Right lobe of liver (tissue), 6 donors: ENCODE data around the gene NTF4. TPM values are rescaled to one million over a fixed set of nuclear protein-coding genes. Genes with fewer than 3 reads are reported as not detected.

Experiments
- ATAC-seq, 4 donors: fragments of 200-7000 bp; cut with Tn5 transposase; one replicate each; pipeline ENCODE4 v1.9.1; 2020; ENCODE audit warnings: mild to moderate bottlenecking in 4 of 4, moderate library complexity in 4 of 4
- DNase-seq, 3 donors: peaks; one replicate each; pipeline ENCODE4 v3.0.0-alpha.2; 2020
- H3K27ac ChIP-seq, 3 donors: fragments of 200-600 bp; one replicate each; pipeline ENCODE4 v1.8.0; 2022
- H3K27me3 ChIP-seq, 2 donors: fragments of 200-600 bp; one replicate each; pipeline ENCODE4 v1.8.0; 2022
- H3K36me3 ChIP-seq, 4 donors: fragments of 200-600 bp; sonication (generic) in 1 of 4; one replicate each; pipeline versions ENCODE4 v1.5.1 to v1.8.0; 2017 to 2022; ENCODE audit warnings: control low read depth in 1 of 4
- H3K4me1 ChIP-seq, 4 donors: fragments of 200-600 bp; sonication (generic) in 1 of 4; one replicate each; pipeline versions ENCODE4 v1.5.1 to v1.8.0; 2017 to 2022; ENCODE audit warnings: control low read depth in 1 of 4
- H3K4me3 ChIP-seq, 3 donors: fragments of 200-600 bp; one replicate each; pipeline ENCODE4 v1.8.0; 2022
- H3K9me3 ChIP-seq, 4 donors: fragments of 200-600 bp; sonication (generic) in 1 of 4; one replicate each; pipeline versions ENCODE4 v1.5.1 to v1.8.0; 2017 to 2022; ENCODE audit warnings: control low read depth in 1 of 4
- POLR2A ChIP-seq: fragments of 450-650 bp; IDR thresholded peaks from one replicate; pipeline ENCODE4 v1.6.1; 2017; ENCODE audit warnings: antibody characterized with exemption, mild to moderate bottlenecking
- WGBS: methylation state at CpG from one replicate; pipeline ENCODE4 v1.1.6; 2018; ENCODE audit warnings: low coverage, low lambda C conversion rate; ENCODE audit not compliant: insufficient coverage; ENCODE audit errors: missing lambda C conversion rate; 5-methylcytosine and 5-hydroxymethylcytosine counted together
- intact Hi-C, 2 donors: fragments of 100-400 bp; cut with DNase I; formaldehyde crosslinking; loops; one replicate each; pipeline versions ENCODE4 v1.11.2 to v1.14.1; 2022
- total RNA-seq, 6 experiments: library from RNA; depleted of rRNA in 2 of 6; stranded (reverse); fragments of >200 nt in 2 of 6; fragmentation: NEBNext Ultra II Directional in 3 of 6; extraction: Animal tissue kit (Norgen Biotek cat#: 25700) in 3 of 6; gene quantifications; one replicate each; pipeline versions ENCODE4 v1.1.0 to v1.2.4, GENCODE V29; 2016 to 2023
- TF ChIP-seq, protein P1 (sequence below), 4 donors: fragments of 200-600 bp in 3 of 4; fragments of 450-650 bp in 1 of 4; IDR thresholded peaks; one replicate each; pipeline versions ENCODE4 v1.5.1 to v1.8.0; 2016 to 2022; ENCODE audit warnings: antibody characterized with exemption in 4 of 4, mild to moderate bottlenecking in 2 of 4
- donor health status: DM: no; HTN: yes; CAD: no.
- donor health status: DM: no; HTN: no; CAD: no.
- donor health status: DM: no; HTN: no; CAD: no.
- donor health status: DM: no; HTN: yes; CAD: no.
- donor health status: DM: no; HTN: yes; CAD: no.

The NTF4 gene
- total RNA-seq, 6 experiments from 2014 or later = not detected

- H3K4me3 ChIP-seq = no peak overlapping the region
- DNase-seq (no peak), ATAC-seq (no peak)
- peaks cover 0 to 9% of the 10 kb centered on the region in 2 donors for H3K27me3 ChIP-seq
- 40% methylated on average over 1 of the region's 3 CpGs for WGBS
- no peak overlapping the region for H3K27ac ChIP-seq
- H3K36me3 ChIP-seq = no peaks in the 10 kb centered on the region
- TF ChIP-seq, protein P1, sequence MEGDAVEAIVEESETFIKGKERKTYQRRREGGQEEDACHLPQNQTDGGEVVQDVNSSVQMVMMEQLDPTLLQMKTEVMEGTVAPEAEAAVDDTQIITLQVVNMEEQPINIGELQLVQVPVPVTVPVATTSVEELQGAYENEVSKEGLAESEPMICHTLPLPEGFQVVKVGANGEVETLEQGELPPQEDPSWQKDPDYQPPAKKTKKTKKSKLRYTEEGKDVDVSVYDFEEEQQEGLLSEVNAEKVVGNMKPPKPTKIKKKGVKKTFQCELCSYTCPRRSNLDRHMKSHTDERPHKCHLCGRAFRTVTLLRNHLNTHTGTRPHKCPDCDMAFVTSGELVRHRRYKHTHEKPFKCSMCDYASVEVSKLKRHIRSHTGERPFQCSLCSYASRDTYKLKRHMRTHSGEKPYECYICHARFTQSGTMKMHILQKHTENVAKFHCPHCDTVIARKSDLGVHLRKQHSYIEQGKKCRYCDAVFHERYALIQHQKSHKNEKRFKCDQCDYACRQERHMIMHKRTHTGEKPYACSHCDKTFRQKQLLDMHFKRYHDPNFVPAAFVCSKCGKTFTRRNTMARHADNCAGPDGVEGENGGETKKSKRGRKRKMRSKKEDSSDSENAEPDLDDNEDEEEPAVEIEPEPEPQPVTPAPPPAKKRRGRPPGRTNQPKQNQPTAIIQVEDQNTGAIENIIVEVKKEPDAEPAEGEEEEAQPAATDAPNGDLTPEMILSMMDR (IDR thresholded peaks at IDR 0.05) = no peak
- TF ChIP-seq POLR2A = no peak
- H3K4me1 ChIP-seq = no peaks in the 10 kb centered on the region
- intact Hi-C loops = no loop called here
- no peaks in the 10 kb centered on the region for H3K9me3 ChIP-seq
Measured at GRCh38 chr19:49067554-49067953, 2.9 kb upstream of the NTF4 start.

DNA sequence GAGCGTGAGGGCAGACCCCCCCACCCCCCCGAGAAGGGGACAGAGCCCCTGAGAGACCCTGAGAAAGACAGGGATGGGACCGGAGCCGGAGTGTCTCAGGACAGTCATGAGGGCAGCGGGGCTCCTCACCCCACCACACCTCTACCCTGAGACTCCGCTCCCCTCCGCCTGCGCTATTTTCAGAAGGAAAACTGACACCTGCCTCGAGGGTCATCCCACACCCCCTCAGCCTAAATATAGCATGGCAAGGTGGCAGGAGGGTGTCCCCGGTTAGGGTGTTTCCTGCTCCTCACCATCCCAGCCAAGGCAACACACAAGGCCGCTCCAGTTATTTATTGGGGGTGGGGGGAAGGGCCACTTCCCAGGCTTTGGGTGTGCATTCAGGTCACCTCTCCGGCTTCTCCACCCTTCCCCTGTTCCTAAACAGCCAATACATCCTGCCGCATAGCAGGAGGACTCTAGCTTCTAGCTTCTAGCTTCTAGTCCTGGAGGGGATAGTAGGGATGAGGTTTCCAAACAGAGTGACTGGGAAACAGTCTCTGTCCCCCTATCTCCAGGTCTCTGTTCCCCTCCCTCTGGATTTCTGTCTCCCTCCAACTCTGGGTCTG is 1.4 kb upstream of the NTF4 start:
- WGBS = 20% methylated on average over 3 of the region's 13 CpGs
- H3K4me1 ChIP-seq = no peaks in the 10 kb centered on the region
- no peak overlapping the region for H3K4me3 ChIP-seq
- no peaks in the 10 kb centered on the region for H3K36me3 ChIP-seq
- no peak for DNase-seq
- H3K27ac ChIP-seq = no peak overlapping the region
- TF ChIP-seq POLR2A = no peak
- TF ChIP-seq, protein P1 (IDR thresholded peaks at IDR 0.05) = no peak
- intact Hi-C loops = no loop called here
- H3K27me3 ChIP-seq = no peaks in the 10 kb centered on the region
- no peaks in the 10 kb centered on the region for H3K9me3 ChIP-seq
- ATAC-seq = no peak

DNA sequence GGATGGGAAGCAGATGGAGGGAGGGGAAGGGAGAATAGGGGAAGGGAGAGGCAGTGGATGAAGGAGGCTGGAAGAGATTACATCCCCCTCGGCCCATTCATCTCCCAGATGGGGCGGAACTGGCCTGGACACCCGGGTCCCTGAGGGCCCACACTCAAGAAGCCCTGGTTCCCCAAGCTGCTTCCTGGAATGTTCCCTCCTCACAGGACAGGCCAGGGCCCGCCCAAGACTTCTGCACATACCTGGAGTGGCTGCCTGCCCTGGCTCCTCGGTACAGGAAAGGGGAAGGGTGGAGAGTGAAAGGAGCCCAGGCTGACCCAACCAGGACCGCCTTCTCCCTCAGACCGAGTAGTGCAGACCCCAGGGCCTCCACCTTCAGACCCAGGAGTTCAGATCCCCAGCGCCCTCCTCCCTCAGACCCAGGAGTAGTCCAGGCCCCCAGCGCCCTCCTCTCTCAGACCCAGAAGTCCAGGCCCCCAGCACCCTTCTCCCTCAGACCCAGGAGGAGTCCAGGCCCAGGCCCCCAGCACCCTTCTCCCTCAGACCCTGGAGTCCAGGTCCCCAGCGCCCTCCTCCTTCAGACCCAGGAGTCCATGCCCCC is 489 bp downstream of the NTF4 start:
- Histone ChIP-seq H3K4me3 (no peak overlapping the region), H3K36me3 (no peaks in the 10 kb centered on the region), H3K27ac (no peak overlapping the region), H3K4me1 (no peaks in the 10 kb centered on the region), H3K9me3 (no peaks in the 10 kb centered on the region), H3K27me3 (no peaks in the 10 kb centered on the region)
- DNase-seq = no peak
- 34% methylated on average over 3 of the region's 10 CpGs for WGBS
- intact Hi-C loops = no loop called here
- no peak for TF ChIP-seq POLR2A
- TF ChIP-seq, protein P1 (IDR thresholded peaks at IDR 0.05) = no peak
- peak in 1 of 4 donors; percentile 10 for ATAC-seq

GRCh38 chr19:49061445-49061844 is 3.2 kb downstream of the NTF4 start:
- H3K9me3 ChIP-seq = no peaks in the 10 kb centered on the region
- intact Hi-C loops = no loop called here
- ATAC-seq = no peak

More at GRCh38 chr19:49061445-49061844, 3.2 kb downstream of the NTF4 start:
- Histone ChIP-seq H3K4me1 (peaks cover 0 to 5% (median under 1%) of the 10 kb centered on the region in 4 donors), H3K27ac (no peak overlapping the region), H3K27me3 (no peaks in the 10 kb centered on the region), H3K36me3 (no peaks in the 10 kb centered on the region), H3K4me3 (no peak overlapping the region)
- DNase-seq = no peak
- WGBS = 42% methylated on average over 10 of the region's 25 CpGs
- TF ChIP-seq, protein P1 (IDR thresholded peaks at IDR 0.05) = no peak
- no peak for TF ChIP-seq POLR2A
